Breast epithelium (tissue), 4 donors: ENCODE results near the gene DNASE1L3. TPM values are rescaled to one million over a fixed set of nuclear protein-coding genes. Genes with fewer than 3 reads are reported as not detected.

Experiments used
- DNase-seq, 2 donors: peaks; one replicate each; pipeline ENCODE4 v3.0.0-alpha.2; 2019; ENCODE audit warnings: low spot score in 2 of 2
- H3K27ac ChIP-seq, 2 donors: fragments of 200-600 bp; sonication (generic) in 1 of 2; one replicate each; pipeline ENCODE4 v1.5.1; 2016 to 2019; ENCODE audit warnings: mild to moderate bottlenecking in 1 of 2
- H3K27me3 ChIP-seq, 2 donors: fragments of 200-600 bp; sonication (generic) in 1 of 2; one replicate each; pipeline versions ENCODE4 v1.5.1 to v1.6.0; 2017 to 2019; ENCODE audit warnings: control low read depth in 1 of 2, mild to moderate bottlenecking in 1 of 2
- H3K36me3 ChIP-seq: fragments of 200-600 bp; one replicate; pipeline ENCODE4 v1.5.1; 2019
- H3K4me1 ChIP-seq, 2 donors: fragments of 200-600 bp; sonication (generic); one replicate each; pipeline ENCODE4 v1.5.1; 2016 to 2019; ENCODE audit warnings: control low read depth in 1 of 2
- H3K4me3 ChIP-seq, 3 donors: fragments of 200-600 bp; sonication (generic); 1 replicate in 2 of 3; 2 replicates in 1 of 3; pipeline ENCODE4 v1.5.1; 2016 to 2019; ENCODE audit warnings: mild to moderate bottlenecking in 3 of 3, moderate library complexity in 2 of 3
- H3K9me3 ChIP-seq, 2 donors: fragments of 200-600 bp; sonication (generic) in 1 of 2; one replicate each; pipeline ENCODE4 v1.5.1; 2016 to 2019; ENCODE audit warnings: control low read depth in 1 of 2
- POLR2A ChIP-seq: fragments of 450-650 bp; IDR thresholded peaks from one replicate; pipeline ENCODE4 v1.6.1; 2016; ENCODE audit warnings: antibody characterized with exemption, mild to moderate bottlenecking, moderate library complexity
- POLR2AphosphoS5 ChIP-seq, 3 donors: sonication (generic); formaldehyde crosslinking; IDR thresholded peaks; one replicate each; pipeline ENCODE4 v1.6.1; 2017; ENCODE audit warnings: antibody characterized with exemption in 3 of 3
- intact Hi-C: fragments of 100-400 bp; cut with DNase I; formaldehyde crosslinking; loops from one replicate; pipeline ENCODE4 v1.15.1; 2023; ENCODE audit warnings: low total_unique reads
- total RNA-seq, 3 donors: library from RNA; depleted of rRNA; stranded (reverse); fragments of >200 nt; gene quantifications; one replicate each; pipeline ENCODE4 v1.1.0, GENCODE V29; 2016
- TF ChIP-seq, protein P1 (sequence below), 3 donors: fragments of 450-650 bp; IDR thresholded peaks; one replicate each; pipeline ENCODE4 v1.5.1; 2016 to 2017; ENCODE audit warnings: antibody characterized with exemption in 3 of 3, mild to moderate bottlenecking in 3 of 3, moderate library complexity in 3 of 3

DNASE1L3 gene
- total RNA-seq, 3 donors from 2014 or later = 0.44 to 9.2 (median 5.6) TPM

- H3K9me3 ChIP-seq = no peaks in the 10 kb centered on the region
- no peak for DNase-seq
- no peak overlapping the region for H3K27ac ChIP-seq
- no peaks in the 10 kb centered on the region for H3K4me1 ChIP-seq
- no peak overlapping the region for H3K4me3 ChIP-seq
- TF ChIP-seq POLR2A = no peak
- no peak for TF ChIP-seq POLR2AphosphoS5 (IDR thresholded peaks at IDR 0.05)
- H3K36me3 ChIP-seq = no peaks in the 10 kb centered on the region
- intact Hi-C loops = no loop called here
- H3K27me3 ChIP-seq = no peaks in the 10 kb centered on the region
Measured at GRCh38 chr3:58222161-58222724, 11.5 kb upstream of the DNASE1L3 start.

DNA sequence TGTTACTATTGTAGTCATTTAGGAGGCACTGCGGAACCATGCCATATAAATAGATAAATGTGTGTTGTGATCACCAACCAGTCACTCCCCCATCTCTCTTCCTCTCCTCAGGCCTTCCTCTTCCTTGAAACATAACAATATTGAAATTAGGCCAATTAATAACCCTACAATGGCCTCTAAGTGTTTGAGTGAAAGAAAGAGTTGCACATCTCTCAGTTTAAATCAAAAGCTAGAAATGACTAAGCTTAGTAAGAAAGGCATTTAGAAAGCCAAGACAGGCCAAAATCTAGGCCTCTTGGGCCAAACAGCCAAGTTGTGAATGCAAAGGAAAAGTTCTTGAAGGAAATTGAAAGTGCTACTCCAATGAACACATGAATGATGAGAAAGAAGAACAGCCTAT, 8.1 kb upstream of the DNASE1L3 start:
- intact Hi-C loops = no loop called here
- DNase-seq = no peak
- Histone ChIP-seq H3K4me3 (no peak overlapping the region), H3K36me3 (no peaks in the 10 kb centered on the region), H3K27ac (no peak overlapping the region), H3K27me3 (no peaks in the 10 kb centered on the region), H3K9me3 (no peaks in the 10 kb centered on the region), H3K4me1 (no peaks in the 10 kb centered on the region)
- TF ChIP-seq POLR2AphosphoS5 (IDR thresholded peaks at IDR 0.05) = no peak
- TF ChIP-seq, protein P1, sequence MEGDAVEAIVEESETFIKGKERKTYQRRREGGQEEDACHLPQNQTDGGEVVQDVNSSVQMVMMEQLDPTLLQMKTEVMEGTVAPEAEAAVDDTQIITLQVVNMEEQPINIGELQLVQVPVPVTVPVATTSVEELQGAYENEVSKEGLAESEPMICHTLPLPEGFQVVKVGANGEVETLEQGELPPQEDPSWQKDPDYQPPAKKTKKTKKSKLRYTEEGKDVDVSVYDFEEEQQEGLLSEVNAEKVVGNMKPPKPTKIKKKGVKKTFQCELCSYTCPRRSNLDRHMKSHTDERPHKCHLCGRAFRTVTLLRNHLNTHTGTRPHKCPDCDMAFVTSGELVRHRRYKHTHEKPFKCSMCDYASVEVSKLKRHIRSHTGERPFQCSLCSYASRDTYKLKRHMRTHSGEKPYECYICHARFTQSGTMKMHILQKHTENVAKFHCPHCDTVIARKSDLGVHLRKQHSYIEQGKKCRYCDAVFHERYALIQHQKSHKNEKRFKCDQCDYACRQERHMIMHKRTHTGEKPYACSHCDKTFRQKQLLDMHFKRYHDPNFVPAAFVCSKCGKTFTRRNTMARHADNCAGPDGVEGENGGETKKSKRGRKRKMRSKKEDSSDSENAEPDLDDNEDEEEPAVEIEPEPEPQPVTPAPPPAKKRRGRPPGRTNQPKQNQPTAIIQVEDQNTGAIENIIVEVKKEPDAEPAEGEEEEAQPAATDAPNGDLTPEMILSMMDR (IDR thresholded peaks at IDR 0.05) = no peak
- no peak for TF ChIP-seq POLR2A

- H3K27ac ChIP-seq = peak overlapping the region; percentile 8 to 13
- no peaks in the 10 kb centered on the region for H3K27me3 ChIP-seq
- peak overlapping the region in 1 of 3 donors; percentile 7 for H3K4me3 ChIP-seq
- no peaks in the 10 kb centered on the region for H3K36me3 ChIP-seq
- no peaks in the 10 kb centered on the region for H3K4me1 ChIP-seq
- peak in 1 of 2 donors; percentile 68 for DNase-seq
- intact Hi-C loops = no loop called here
- no peaks in the 10 kb centered on the region for H3K9me3 ChIP-seq
- TF ChIP-seq, protein P1 (IDR thresholded peaks at IDR 0.05) = peak; percentile 30 to 70 (median 66)
- no peak for TF ChIP-seq POLR2A
- peak in 2 of 3 donors; percentile 34 to 47 for TF ChIP-seq POLR2AphosphoS5 (IDR thresholded peaks at IDR 0.05)
Measured at GRCh38 chr3:58217209-58217811, 6.5 kb upstream of the DNASE1L3 start.

GRCh38 chr3:58216496-58217195, 5.9 kb upstream of the DNASE1L3 start:
- no peak overlapping the region for H3K4me3 ChIP-seq
- no peak overlapping the region for H3K27ac ChIP-seq
- no peaks in the 10 kb centered on the region for H3K36me3 ChIP-seq
- DNase-seq = no peak
- intact Hi-C loops = no loop called here
- no peaks in the 10 kb centered on the region for H3K27me3 ChIP-seq
- TF ChIP-seq POLR2AphosphoS5 (IDR thresholded peaks at IDR 0.05) (no peak), POLR2A (no peak)
- TF ChIP-seq, protein P1 (IDR thresholded peaks at IDR 0.05) = no peak
- no peaks in the 10 kb centered on the region for H3K9me3 ChIP-seq
- H3K4me1 ChIP-seq = no peaks in the 10 kb centered on the region

GRCh38 chr3:58215317-58216025, 4.7 kb upstream of the DNASE1L3 start:
- no peaks in the 10 kb centered on the region for H3K27me3 ChIP-seq
- no peaks in the 10 kb centered on the region for H3K4me1 ChIP-seq
- H3K9me3 ChIP-seq = no peaks in the 10 kb centered on the region
- H3K36me3 ChIP-seq = no peaks in the 10 kb centered on the region
- no peak for DNase-seq
- no peak overlapping the region for H3K4me3 ChIP-seq
- no peak for TF ChIP-seq POLR2AphosphoS5 (IDR thresholded peaks at IDR 0.05)
- TF ChIP-seq, protein P1 (IDR thresholded peaks at IDR 0.05) = no peak
- TF ChIP-seq POLR2A = no peak
- peak overlapping the region; percentile 56 to 71 for H3K27ac ChIP-seq
- intact Hi-C loops = no loop called here
